ENCODE measurements around the gene PPP1R9A.

DNA sequence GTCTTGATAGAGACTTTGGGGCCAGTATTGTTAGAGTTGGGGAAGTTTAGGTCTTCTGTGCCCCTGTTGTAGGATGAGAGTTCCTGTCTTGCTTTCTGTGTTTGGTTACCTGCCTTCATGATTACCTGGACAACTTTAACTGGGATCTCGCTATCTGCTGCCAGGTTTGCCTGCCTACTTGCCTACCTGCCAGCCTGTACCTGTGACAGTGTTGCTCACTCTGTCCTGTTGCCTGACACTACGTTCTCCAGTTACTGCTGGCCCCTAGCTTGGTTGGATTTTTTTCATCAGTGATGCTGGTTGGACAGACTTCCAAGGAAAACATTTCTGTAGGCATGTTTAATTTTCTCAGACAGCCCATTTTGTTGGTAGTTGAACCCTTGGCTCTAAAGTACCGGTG lies 48.4 kb downstream of the PPP1R9A start:
- TF ChIP-seq CTCF (IDR thresholded peaks at IDR 0.05) (no peak), POLR2A (IDR thresholded peaks at IDR 0.05; ENCODE audit: low read depth) (no peak), EP300 (IDR thresholded peaks at IDR 0.05) (no peak), POLR2AphosphoS5 (IDR thresholded peaks at IDR 0.05) (no peak)

Measured in esophagus muscularis mucosa (tissue), 4 donors.